ENCODE measurements around the gene KIF6. TPM values are rescaled to one million over a fixed set of nuclear protein-coding genes. Genes with fewer than 3 reads are reported as not detected.
A peak's percentile ranks its signal among the peaks of the same experiment; 100 is the strongest.

KIF6 gene
- total RNA-seq, 4 donors from 2014 or later = 0.83 to 2.6 (median 1.1) TPM

DNA sequence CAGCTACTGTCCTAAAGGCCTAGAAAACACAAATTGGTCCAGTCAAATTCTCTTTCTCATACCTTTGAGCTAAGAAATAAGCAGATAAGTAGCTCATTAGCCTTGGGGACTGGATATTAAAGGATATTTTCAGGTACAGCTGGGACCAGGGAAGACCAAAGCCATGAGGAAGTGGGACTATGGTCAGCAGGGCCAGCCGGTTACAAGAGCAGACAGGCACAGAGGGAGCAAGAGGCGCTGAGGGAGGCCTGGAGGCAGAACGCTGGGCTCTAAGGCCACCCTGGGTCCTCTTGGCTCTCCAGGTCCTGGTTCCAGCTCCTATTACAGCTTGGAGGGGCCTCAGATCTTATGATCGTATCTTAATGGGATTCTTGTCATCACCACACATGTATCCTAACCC is 314.2 kb downstream of the KIF6 start:
- TF ChIP-seq POLR2AphosphoS5 (IDR thresholded peaks at IDR 0.05) = no peak
- no peak for TF ChIP-seq POLR2A (IDR thresholded peaks at IDR 0.05; ENCODE audit: low read depth)
- TF ChIP-seq, protein P1, sequence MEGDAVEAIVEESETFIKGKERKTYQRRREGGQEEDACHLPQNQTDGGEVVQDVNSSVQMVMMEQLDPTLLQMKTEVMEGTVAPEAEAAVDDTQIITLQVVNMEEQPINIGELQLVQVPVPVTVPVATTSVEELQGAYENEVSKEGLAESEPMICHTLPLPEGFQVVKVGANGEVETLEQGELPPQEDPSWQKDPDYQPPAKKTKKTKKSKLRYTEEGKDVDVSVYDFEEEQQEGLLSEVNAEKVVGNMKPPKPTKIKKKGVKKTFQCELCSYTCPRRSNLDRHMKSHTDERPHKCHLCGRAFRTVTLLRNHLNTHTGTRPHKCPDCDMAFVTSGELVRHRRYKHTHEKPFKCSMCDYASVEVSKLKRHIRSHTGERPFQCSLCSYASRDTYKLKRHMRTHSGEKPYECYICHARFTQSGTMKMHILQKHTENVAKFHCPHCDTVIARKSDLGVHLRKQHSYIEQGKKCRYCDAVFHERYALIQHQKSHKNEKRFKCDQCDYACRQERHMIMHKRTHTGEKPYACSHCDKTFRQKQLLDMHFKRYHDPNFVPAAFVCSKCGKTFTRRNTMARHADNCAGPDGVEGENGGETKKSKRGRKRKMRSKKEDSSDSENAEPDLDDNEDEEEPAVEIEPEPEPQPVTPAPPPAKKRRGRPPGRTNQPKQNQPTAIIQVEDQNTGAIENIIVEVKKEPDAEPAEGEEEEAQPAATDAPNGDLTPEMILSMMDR (IDR thresholded peaks at IDR 0.05) = no peak
- TF ChIP-seq EP300 (IDR thresholded peaks at IDR 0.05) = no peak
- H3K4me1 ChIP-seq = peaks cover 0 to 8% (median 7%) of the 10 kb centered on the region in 4 donors
- H3K9me3 ChIP-seq = no peaks in the 10 kb centered on the region
- no peak overlapping the region for H3K4me3 ChIP-seq
- peak; percentile 62 for DNase-seq (ENCODE audit: extremely low spot score)
- H3K27me3 ChIP-seq = no peaks in the 10 kb centered on the region
- 96% methylated on average over 4 of the region's 4 CpGs for WGBS
- intact Hi-C loops (cut with DNase I) = no loop called here
- no peak overlapping the region for H3K27ac ChIP-seq (replicated peaks in 1 of 4)
- no peaks in the 10 kb centered on the region for H3K36me3 ChIP-seq

GRCh38 chr6:39409889-39410288 is 315.3 kb downstream of the KIF6 start:
- TF ChIP-seq, protein P1 (IDR thresholded peaks at IDR 0.05) = no peak
- TF ChIP-seq POLR2A (IDR thresholded peaks at IDR 0.05; ENCODE audit: low read depth) = no peak
- DNase-seq (ENCODE audit: extremely low spot score) = peak; percentile 62
- WGBS = 97% methylated on average over 3 of the region's 3 CpGs
- no peak overlapping the region for H3K4me3 ChIP-seq
- H3K36me3 ChIP-seq = no peaks in the 10 kb centered on the region
- no peaks in the 10 kb centered on the region for H3K4me1 ChIP-seq
- no peak overlapping the region for H3K27ac ChIP-seq (replicated peaks in 1 of 4)
- H3K27me3 ChIP-seq = no peaks in the 10 kb centered on the region
- intact Hi-C loops (cut with DNase I) = no loop called here
- no peaks in the 10 kb centered on the region for H3K9me3 ChIP-seq

DNA sequence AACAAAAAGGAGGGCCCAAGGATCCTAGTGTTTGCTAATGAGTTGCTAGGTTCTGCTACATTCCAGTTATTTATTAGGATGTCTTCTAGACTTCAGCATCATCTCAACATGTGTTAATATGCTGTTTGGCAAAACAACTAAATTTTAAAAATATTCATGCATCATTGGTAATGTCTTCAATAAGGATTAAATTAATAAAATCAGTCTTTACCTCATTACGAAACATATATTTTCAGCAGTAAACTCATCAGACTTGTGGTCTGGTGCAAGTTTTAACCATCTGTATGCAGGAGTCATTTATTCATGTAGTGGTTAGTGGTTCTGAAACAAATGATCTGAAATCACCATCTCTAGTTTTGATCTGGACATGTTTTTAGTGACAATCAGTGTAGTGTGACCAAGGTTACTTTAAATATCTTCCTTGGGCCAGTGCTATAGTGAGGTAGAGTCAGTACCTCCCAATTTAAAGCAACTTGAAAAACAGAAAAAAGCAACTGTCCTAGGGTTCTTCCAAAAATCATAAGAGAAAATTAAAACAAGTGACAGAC is 317.7 kb downstream of the KIF6 start:
- intact Hi-C loops (cut with DNase I) = no loop called here
- WGBS = 94% methylated on average over 1 of the region's 1 CpG

GRCh38 chr6:39404312-39404711 is 320.9 kb downstream of the KIF6 start:
- Histone ChIP-seq H3K4me1 (no peaks in the 10 kb centered on the region), H3K36me3 (no peaks in the 10 kb centered on the region), H3K9me3 (no peaks in the 10 kb centered on the region), H3K27me3 (no peaks in the 10 kb centered on the region), H3K27ac (replicated peaks in 1 of 4) (no peak overlapping the region), H3K4me3 (no peak overlapping the region)
- intact Hi-C loops (cut with DNase I) = no loop called here
- 94% methylated on average over 1 of the region's 1 CpG for WGBS
- no peak for DNase-seq (ENCODE audit: extremely low spot score)
- TF ChIP-seq POLR2AphosphoS5 (IDR thresholded peaks at IDR 0.05) (no peak), EP300 (IDR thresholded peaks at IDR 0.05) (no peak), POLR2A (IDR thresholded peaks at IDR 0.05; ENCODE audit: low read depth) (no peak)
- TF ChIP-seq, protein P1 (IDR thresholded peaks at IDR 0.05) = no peak

More for the DNA sequence above, 317.7 kb downstream of the KIF6 start:
- H3K27me3 ChIP-seq = no peaks in the 10 kb centered on the region
- no peak for TF ChIP-seq POLR2AphosphoS5 (IDR thresholded peaks at IDR 0.05)
- TF ChIP-seq EP300 (IDR thresholded peaks at IDR 0.05) = no peak
- TF ChIP-seq POLR2A (IDR thresholded peaks at IDR 0.05; ENCODE audit: low read depth) = no peak
- no peak overlapping the region for H3K4me3 ChIP-seq
- DNase-seq (ENCODE audit: extremely low spot score) = no peak
- H3K9me3 ChIP-seq = no peaks in the 10 kb centered on the region
- H3K4me1 ChIP-seq = no peaks in the 10 kb centered on the region
- no peak overlapping the region for H3K27ac ChIP-seq (replicated peaks in 1 of 4)
- H3K36me3 ChIP-seq = no peaks in the 10 kb centered on the region

DNA sequence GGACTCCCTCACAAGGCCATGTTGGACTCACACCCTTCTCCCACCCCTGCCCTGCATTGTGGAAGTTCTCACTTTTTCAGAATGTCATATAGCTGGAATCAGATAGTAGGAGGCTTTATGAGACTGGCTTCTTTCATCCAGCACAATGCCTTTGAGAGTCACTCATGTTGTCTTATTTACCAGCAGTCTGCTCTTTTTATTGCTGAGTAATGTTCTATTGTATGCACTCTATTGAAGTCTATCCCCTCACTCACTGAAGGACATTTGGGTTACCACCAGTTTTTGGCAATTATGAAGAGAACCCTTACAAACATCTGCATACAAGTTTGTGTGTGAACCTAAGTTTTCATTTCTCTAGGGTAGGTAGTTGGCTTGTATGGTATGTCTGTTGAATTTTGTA is 321.9 kb downstream of the KIF6 start:
- no peaks in the 10 kb centered on the region for H3K36me3 ChIP-seq
- TF ChIP-seq EP300 (IDR thresholded peaks at IDR 0.05) (no peak), POLR2AphosphoS5 (IDR thresholded peaks at IDR 0.05) (no peak), POLR2A (IDR thresholded peaks at IDR 0.05; ENCODE audit: low read depth) (no peak)
- TF ChIP-seq, protein P1 (IDR thresholded peaks at IDR 0.05) = no peak
- intact Hi-C loops (cut with DNase I) = no loop called here
- DNase-seq (ENCODE audit: extremely low spot score) = peak; percentile 10
- H3K9me3 ChIP-seq = no peaks in the 10 kb centered on the region
- H3K27me3 ChIP-seq = no peaks in the 10 kb centered on the region
- no peaks in the 10 kb centered on the region for H3K4me1 ChIP-seq
- H3K27ac ChIP-seq (replicated peaks in 1 of 4) = no peak overlapping the region
- H3K4me3 ChIP-seq = no peak overlapping the region

All from esophagus muscularis mucosa (tissue), 4 donors.